ENCODE data around the gene BMERB1. TPM values are rescaled to one million over a fixed set of nuclear protein-coding genes. Genes with fewer than 3 reads are reported as not detected.
A peak's percentile ranks its signal among the peaks of the same experiment; 100 is the strongest.

The BMERB1 gene
- total RNA-seq, 4 donors from 2014 or later = 7.0 to 47.9 (median 15.0) TPM

GRCh38 chr16:15482068-15482747 is 47.8 kb downstream of the BMERB1 start:
- peaks cover 0 to 7% (median 0%) of the 10 kb centered on the region in 4 donors for H3K4me1 ChIP-seq
- no peaks in the 10 kb centered on the region for H3K27me3 ChIP-seq
- peak overlapping the region in 2 of 4 donors; percentile 9 to 67 for H3K27ac ChIP-seq
- H3K9me3 ChIP-seq = no peaks in the 10 kb centered on the region
- H3K36me3 ChIP-seq = no peaks in the 10 kb centered on the region
- H3K4me3 ChIP-seq = no peak overlapping the region
- TF ChIP-seq CTCF (IDR thresholded peaks at IDR 0.05) (peak in 3 of 6 experiments; percentile 19 to 40 (median 40)), POLR2A (IDR thresholded peaks at IDR 0.05) (no peak)
- peak in 2 of 3 donors; percentile 63 to 85 for DNase-seq

GRCh38 chr16:15482748-15483298 is 48.4 kb downstream of the BMERB1 start:
- H3K4me1 ChIP-seq = peaks cover 0 to 7% (median 0%) of the 10 kb centered on the region in 4 donors
- DNase-seq = no peak
- H3K9me3 ChIP-seq = no peaks in the 10 kb centered on the region
- H3K36me3 ChIP-seq = no peaks in the 10 kb centered on the region
- TF ChIP-seq CTCF (IDR thresholded peaks at IDR 0.05) (no peak), POLR2A (IDR thresholded peaks at IDR 0.05) (no peak)
- peak overlapping the region in 2 of 4 donors; percentile 9 to 67 for H3K27ac ChIP-seq
- H3K4me3 ChIP-seq = no peak overlapping the region
- H3K27me3 ChIP-seq = no peaks in the 10 kb centered on the region

GRCh38 chr16:15483857-15484256 is 49.5 kb downstream of the BMERB1 start:
- no peaks in the 10 kb centered on the region for H3K9me3 ChIP-seq
- TF ChIP-seq CTCF (IDR thresholded peaks at IDR 0.05) = no peak
- peaks cover 0 to 7% (median 0%) of the 10 kb centered on the region in 4 donors for H3K4me1 ChIP-seq
- no peaks in the 10 kb centered on the region for H3K36me3 ChIP-seq
- no peak overlapping the region for H3K27ac ChIP-seq
- DNase-seq = no peak
- H3K27me3 ChIP-seq = no peaks in the 10 kb centered on the region
- H3K4me3 ChIP-seq = no peak overlapping the region

GRCh38 chr16:15484662-15485061 is 50.3 kb downstream of the BMERB1 start:
- no peak overlapping the region for H3K27ac ChIP-seq
- no peak for DNase-seq
- H3K4me3 ChIP-seq = no peak overlapping the region
- H3K9me3 ChIP-seq = no peaks in the 10 kb centered on the region
- H3K4me1 ChIP-seq = peaks cover 0 to 7% (median 0%) of the 10 kb centered on the region in 4 donors
- TF ChIP-seq POLR2A (IDR thresholded peaks at IDR 0.05) (no peak), CTCF (IDR thresholded peaks at IDR 0.05) (no peak)
- no peaks in the 10 kb centered on the region for H3K36me3 ChIP-seq
- H3K27me3 ChIP-seq = no peaks in the 10 kb centered on the region

- DNase-seq = no peak
- TF ChIP-seq POLR2A (IDR thresholded peaks at IDR 0.05) (no peak), CTCF (IDR thresholded peaks at IDR 0.05) (no peak)
- no peak overlapping the region for H3K4me3 ChIP-seq
- no peaks in the 10 kb centered on the region for H3K27me3 ChIP-seq
- no peaks in the 10 kb centered on the region for H3K9me3 ChIP-seq
- H3K27ac ChIP-seq = no peak overlapping the region
- H3K4me1 ChIP-seq = peaks cover 0 to 7% (median 0%) of the 10 kb centered on the region in 4 donors
- no peaks in the 10 kb centered on the region for H3K36me3 ChIP-seq
These were observed 50.8 kb downstream of the BMERB1 start for GRCh38 chr16:15485175-15485574.
